NK-92 (cell line): ENCODE results near the gene TMPRSS3.
"Not testable (repeated sequence)": the region's sequence is repeated elsewhere in the genome, so short reads cannot be mapped to it uniquely, and the experiment has no call there.

ENCODE experiments used
- DNase-seq: peaks from one replicate; lab custom pipeline; 2025; ENCODE audit not compliant: unreplicated experiment; lab: John Stamatoyannopoulos, UW

TMPRSS3 gene

GRCh38 chr21:42409366-42409765, 13.5 kb upstream of the TMPRSS3 start:
- no peak for DNase-seq

DNA sequence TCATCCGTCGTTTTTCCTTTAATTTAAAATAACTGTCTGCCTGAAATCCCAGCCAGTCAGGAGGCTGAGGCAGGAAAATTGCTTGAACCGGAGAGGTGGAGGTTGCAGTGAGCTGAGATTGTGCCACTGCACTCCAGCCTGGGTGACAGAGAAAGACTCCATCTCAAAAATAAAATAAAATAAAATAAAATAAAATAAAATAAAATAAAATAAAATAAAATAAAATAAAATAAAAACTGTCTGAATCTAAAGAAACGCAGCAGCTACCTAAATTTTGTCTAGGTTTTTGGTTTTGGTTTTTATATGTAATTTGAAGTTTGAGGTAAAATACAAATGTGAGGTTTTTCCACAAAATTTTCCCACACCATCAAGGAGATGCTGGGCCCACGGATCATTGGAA, 12.9 kb upstream of the TMPRSS3 start:
- not testable (repeated sequence) for DNase-seq

GRCh38 chr21:42407476-42407875, 11.6 kb upstream of the TMPRSS3 start:
- no peak for DNase-seq

- no peak for DNase-seq
Measured at GRCh38 chr21:42406866-42407265, 11.0 kb upstream of the TMPRSS3 start.

DNA sequence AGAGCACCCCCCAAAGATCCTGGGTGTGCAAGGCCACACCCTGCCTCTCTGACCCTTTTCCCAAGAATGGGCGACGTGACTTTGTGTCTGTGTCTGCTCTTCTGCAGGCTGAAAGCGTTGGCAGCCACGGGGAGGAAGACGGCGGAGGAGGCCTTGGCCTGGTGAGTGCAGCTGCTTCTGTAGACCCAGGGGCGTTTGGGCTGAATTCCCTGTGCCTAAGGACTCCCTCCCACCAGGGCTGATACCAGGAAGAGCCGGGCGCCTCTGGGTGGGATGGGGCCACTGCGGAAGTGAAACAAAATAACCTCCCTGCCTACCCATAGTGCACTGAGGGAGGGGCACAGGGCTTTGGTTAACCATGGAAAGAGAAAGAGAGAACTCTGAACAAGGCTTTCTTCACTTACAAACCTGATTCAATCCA, 10.4 kb upstream of the TMPRSS3 start:
- DNase-seq: no peak

- no peak for DNase-seq
Measured at GRCh38 chr21:42405064-42406013, 9.5 kb upstream of the TMPRSS3 start.

DNA sequence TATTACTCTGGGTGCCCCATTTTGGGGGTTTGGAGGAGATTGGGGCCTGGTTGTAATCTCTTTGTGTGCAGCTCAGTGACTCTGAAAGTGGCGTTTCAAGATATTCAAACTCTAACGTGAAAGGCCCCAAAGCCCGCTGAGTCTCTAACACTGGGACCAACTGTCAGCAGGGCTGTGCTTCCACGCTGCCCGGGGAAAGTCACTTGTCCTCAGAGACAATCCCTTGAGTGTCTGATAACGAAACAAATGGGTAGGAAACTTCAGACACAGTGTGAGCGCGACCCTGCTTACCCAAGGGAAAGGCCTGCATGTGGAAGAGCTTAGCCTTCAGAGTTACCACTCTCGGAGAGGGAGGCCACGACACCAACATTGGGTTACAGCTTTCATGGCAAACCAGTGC, 8.7 kb upstream of the TMPRSS3 start:
- no peak for DNase-seq

DNA sequence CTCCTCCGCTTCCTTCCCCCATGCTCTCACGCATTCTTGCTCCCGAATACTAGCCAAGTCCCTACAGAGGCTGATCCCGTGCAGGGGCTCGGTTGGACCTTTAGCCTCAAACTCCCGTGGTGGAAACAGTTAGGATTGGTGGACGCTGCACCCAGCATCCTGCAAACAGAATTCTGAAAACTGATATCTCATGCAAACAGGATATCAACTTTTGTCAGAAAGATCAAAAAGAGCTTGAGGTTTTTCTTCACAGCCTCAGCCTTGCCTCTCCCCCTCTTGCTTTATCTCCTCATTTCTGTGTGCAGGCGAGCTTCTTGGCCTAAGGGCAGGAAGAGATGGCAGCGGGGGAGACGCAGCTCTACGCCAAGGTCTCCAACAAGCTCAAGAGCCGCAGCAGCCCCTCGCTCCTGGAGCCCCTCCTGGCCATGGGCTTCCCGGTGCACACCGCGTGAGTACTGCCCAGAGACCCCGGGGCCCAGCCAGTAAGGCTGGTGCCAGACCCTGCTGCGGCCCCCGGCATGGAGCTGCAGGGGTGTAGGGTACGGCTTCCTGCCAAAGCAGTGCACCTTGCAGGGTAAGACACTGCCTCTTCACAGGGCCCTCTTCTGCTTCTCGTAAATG, 7.9 kb upstream of the TMPRSS3 start, which contains the start of gene UBASH3A:
TSS of gene UBASH3A (plus strand) at position 292 of the 621 bp plus-strand sequence. CDS start at position 336, 44 bp downstream.
- DNase-seq: no peak

- no peak for DNase-seq
Measured at GRCh38 chr21:42401820-42402251, 6.0 kb upstream of the TMPRSS3 start.

- DNase-seq: no peak
Measured at GRCh38 chr21:42401154-42401553, 5.3 kb upstream of the TMPRSS3 start.

- no peak for DNase-seq
Measured at GRCh38 chr21:42400525-42400924, 4.7 kb upstream of the TMPRSS3 start.

DNA sequence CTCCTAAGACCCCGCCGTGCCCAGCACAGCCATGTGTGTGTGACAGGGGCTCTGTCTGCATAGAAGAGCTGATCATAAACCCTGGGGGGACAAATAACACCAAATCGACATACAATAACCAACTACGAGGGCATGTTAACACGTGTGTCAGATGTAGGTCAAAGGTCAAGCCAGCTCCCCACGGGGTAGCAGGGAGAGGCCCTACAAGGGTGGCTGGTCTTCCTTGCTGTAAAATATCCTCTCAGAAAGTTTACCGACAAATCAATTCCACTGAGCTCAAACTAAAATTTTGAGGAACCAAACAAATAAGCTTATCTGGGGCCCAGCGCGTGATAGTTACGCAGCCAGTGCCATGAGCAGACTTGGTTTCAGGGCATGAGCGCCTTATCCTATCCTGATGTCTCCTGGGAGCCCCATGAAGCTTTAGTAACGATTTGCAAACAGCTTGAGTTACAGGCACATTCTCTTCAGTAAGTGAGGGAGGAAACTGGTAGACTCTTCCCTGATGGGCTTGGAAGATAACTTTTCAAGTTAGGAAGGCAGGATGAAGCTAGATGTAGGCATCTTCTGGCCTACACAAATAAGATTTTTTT, 2.7 kb upstream of the TMPRSS3 start:
- DNase-seq: no peak

- no peak for DNase-seq
Measured at GRCh38 chr21:42397746-42398394, 2.0 kb upstream of the TMPRSS3 start.

DNA sequence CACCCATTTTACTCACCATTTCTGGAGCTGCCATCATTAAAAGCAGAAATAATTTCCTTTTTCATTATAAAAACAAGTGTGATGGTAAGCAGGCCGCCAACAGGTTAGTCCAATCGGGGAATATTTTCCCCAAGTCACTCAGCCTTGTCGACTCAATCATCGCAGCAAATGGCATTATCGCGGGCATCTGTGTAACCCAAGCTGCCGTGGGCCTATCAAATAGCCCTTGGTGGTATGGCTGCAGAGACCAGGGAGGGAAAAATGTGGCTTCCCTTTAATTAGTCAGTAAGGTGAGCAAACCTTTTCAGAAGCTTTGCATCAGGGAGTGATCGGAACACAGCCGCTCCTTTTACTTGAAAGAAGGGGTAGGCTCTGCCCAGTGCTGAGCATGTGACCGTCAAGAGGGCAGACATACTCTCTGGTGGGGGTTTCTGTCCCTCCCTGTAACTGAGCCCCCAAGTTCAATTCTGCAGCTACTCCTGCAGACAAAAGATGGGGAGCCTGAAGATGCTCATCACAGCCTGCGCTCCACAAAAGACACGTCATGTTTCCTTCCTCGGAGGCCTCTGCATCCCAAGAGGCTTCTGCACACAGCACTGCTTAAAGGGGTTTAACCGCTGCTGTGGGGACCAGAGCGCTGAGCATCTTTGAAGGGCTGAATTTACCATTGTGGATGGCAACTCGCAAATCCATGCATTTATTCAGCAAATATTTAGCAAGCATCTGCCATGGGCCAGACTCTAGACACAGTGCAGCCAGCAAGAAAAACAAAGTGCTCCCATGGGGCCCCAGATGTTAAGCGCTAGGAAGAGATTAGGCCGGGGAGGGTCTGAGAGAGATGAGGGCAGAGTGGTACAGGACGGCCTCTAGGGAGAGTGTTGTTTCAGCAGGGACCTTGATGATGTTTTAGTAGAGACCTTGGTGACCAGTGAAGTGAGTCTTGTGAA, 1.2 kb upstream of the TMPRSS3 start:
- DNase-seq: no peak

DNA sequence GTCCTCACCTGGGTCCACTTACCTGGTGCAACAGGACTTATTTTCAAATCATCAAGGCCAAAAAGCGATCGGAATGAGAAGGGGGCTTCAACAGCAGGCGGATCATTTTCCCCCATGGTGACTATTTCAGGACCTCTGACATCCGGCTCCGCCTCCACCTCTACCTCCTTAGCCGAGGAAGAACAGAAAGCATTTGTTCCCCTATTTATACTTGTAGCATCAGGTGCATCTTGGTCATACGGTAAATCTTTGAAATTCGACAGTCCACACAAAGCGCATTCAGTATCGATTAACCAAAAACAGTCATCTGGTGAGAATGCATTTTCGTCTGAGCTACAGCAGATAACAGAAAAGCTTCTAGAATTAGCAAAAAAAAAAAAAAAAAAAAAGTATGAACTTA, 550 bp downstream of the TMPRSS3 start:
- no peak for DNase-seq

GRCh38 chr21:42393443-42393950, 2.4 kb downstream of the TMPRSS3 start:
- DNase-seq: no peak

DNA sequence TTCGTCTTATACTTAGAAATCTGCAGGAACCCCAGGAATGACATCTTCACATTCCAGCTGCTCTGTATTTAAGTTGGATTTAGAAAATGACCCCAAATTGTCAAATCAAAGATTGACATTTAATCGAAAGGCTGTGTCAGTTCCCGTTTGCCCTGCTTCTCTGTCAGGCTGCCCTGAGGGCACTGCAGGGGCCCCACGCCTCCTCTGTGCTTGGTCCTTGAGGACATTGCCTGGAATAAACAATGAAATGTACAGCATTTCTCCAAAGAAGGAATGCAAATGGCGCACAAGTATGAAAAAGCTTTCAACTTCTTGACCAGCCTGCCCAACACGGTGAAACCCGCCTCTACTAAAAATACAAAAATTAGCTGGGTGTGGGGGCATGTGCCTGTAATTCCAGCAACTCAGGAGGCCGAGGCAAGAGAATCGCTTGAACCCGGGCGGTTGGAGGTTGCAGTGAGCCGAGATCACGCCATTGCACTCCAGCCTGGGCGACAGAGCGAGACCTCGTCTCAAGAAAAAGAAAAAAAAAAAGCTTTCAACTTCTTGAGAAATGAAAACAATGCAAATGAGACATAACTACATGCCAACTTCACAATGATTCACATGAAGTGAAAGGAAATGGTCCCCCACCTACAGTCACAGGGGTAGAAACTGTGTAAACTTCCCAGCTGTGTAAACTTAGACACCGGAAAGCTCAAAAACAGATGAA, 3.0 kb downstream of the TMPRSS3 start:
- no peak for DNase-seq

- no peak for DNase-seq
Measured at GRCh38 chr21:42391297-42391696, 4.6 kb downstream of the TMPRSS3 start.

- no peak for DNase-seq
Measured at GRCh38 chr21:42390696-42391095, 5.2 kb downstream of the TMPRSS3 start.
